Adrenal gland (tissue), 12 donors: ENCODE results near the gene PWWP2B. TPM values are rescaled to one million over a fixed set of nuclear protein-coding genes. Genes with fewer than 3 reads are reported as not detected.

Experiments used
- DNase-seq, 7 donors: peaks; one replicate each; pipeline ENCODE4 v3.0.0-alpha.2; 2019 to 2020
- H3K27ac ChIP-seq, 5 donors: fragments of 200-600 bp; sonication (generic) in 4 of 5; 1 replicate in 3 of 5; 2 replicates in 2 of 5; pipeline versions ENCODE4 v1.5.1 to v1.8.0; 2016 to 2020; ENCODE audit warnings: mild to moderate bottlenecking in 1 of 5
- H3K27me3 ChIP-seq: fragments of 200-600 bp; 2 replicates; pipeline ENCODE4 v1.8.0; 2021
- H3K36me3 ChIP-seq, 2 donors: fragments of 200-600 bp; replicated peaks in 1 of 2; 1 replicate in 1 of 2; 2 replicates in 1 of 2; pipeline versions ENCODE4 v1.5.1 to v1.8.0; 2018 to 2022
- H3K4me1 ChIP-seq, 2 donors: fragments of 200-600 bp; replicated peaks in 1 of 2; 1 replicate in 1 of 2; 2 replicates in 1 of 2; pipeline versions ENCODE4 v1.5.1 to v1.8.0; 2018 to 2021
- H3K4me3 ChIP-seq, 4 donors: fragments of 200-600 bp; sonication (generic) in 3 of 4; one replicate each; pipeline ENCODE4 v1.5.1; 2016 to 2018
- H3K9me3 ChIP-seq, 3 donors: fragments of 200-600 bp; sonication (generic) in 1 of 3; replicated peaks in 1 of 3; 1 replicate in 2 of 3; 2 replicates in 1 of 3; pipeline versions ENCODE4 v1.5.1 to v1.8.0; 2016 to 2021
- POLR2A ChIP-seq, 2 donors: fragments of 450-650 bp; IDR thresholded peaks; one replicate each; pipeline ENCODE4 v1.6.1; 2017; ENCODE audit warnings: antibody characterized with exemption in 2 of 2, mild to moderate bottlenecking in 2 of 2, moderate library complexity in 1 of 2
- WGBS, 4 donors: extraction: QIAGEN DNeasy Blood & Tissue Kit in 2 of 4; methylation state at CpG; one replicate each; pipeline versions ENCODE4 v1.1.5 to v1.1.7; 2013 to 2017; 5-methylcytosine and 5-hydroxymethylcytosine counted together
- intact Hi-C, 2 donors: fragments of 100-400 bp; cut with DNase I; formaldehyde crosslinking; loops; one replicate each; pipeline versions ENCODE4 v1.14.1 to v1.15.0; 2022 to 2023
- polyA plus RNA-seq, 3 donors: library from polyadenylated mRNA; stranded (reverse); fragments of 200-250 nt in 2 of 3; fragments of 350-450 nt in 1 of 3; fragmentation: Illumina TruSeq in 1 of 3; extraction: RNeasy Lipid Tissue Mini Kit (QIAGEN cat#74804) in 1 of 3; gene quantifications; one replicate each; pipeline ENCODE4 v1.2.3, GENCODE V29; 2013 to 2014
- total RNA-seq, 9 donors: library from RNA; depleted of rRNA in 4 of 9; stranded (reverse); fragments of >200 nt in 4 of 9; fragments of 120-200 nt in 1 of 9; fragmentation: NEBNext Ultra II Directional in 1 of 9; extraction: Animal tissue kit (Norgen Biotek cat#: 25700) in 1 of 9; gene quantifications; one replicate each; pipeline versions ENCODE4 v1.1.0 to v1.2.4, GENCODE V29; 2013 to 2023
- TF ChIP-seq, protein P1 (sequence below), 6 experiments: fragments of 450-650 bp in 4 of 6; fragments of 200-600 bp in 2 of 6; sonication (generic) in 1 of 6; IDR thresholded peaks; 1 replicate in 5 of 6; 2 replicates in 1 of 6; pipeline versions ENCODE4 v1.5.1 to v1.8.0; 2016 to 2021; ENCODE audit warnings: antibody characterized with exemption in 6 of 6, mild to moderate bottlenecking in 2 of 6, moderate library complexity in 1 of 6
- donor health status: healthy with polysubstance abuse.
- donor health status: Bipolar disorder and iron deficiency.
- donor health status: DM: yes; HTN: yes; CAD: no.
- donor health status: DM: no; HTN: no; CAD: no.
- donor health status: DM: no; HTN: no; CAD: no.
- donor health status: DM: yes; HTN: yes; CAD: no.

The PWWP2B gene
- total and polyA plus RNA-seq, 12 donors, result 3.4 to 75.3 (median 40.7) TPM

DNA sequence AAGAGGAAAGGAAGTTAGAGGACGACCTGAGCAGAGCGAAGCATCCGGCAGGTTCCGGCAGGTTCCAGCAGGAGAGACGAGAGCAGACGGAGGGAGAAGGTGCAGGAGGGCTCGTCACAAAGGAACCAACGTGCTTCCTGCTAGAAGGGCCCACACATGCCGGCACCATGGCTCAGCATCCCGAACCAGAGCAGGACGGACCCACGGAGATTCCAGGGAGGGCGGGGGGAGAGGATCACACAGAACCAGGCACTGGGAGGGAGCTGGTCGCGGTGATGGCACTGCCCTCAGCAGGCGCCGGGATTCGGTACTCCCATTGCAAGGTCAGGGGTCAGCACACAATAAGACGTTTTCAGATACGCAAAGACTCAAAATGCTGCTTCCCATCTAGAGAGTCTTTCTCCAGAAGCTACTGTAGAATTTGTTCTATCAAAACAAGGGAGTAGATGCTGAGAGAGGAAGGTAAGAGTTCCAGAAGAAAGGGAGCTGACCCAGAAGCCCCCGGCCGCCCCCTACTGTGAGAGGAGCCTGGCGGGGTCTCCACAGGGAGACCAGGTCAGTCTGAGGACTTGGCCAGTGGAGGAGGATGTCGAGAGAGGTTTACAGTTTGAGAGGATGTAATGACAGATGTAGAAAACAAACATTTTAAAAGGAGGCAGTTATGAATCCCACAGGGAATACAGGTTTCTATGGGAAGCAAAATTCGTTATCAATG, 23.6 kb upstream of the PWWP2B start:
- WGBS, 4 donors, result 75 to 90% (median 85%) methylated on average over 25 of the region's 25 CpGs
- intact Hi-C loops, result no loop called here
- DNase-seq, result peak in 1 of 7 donors; percentile 4
- no peak for TF ChIP-seq POLR2A (IDR thresholded peaks at IDR 0.05)
- Histone ChIP-seq H3K4me1 (no peaks in the 10 kb centered on the region), H3K36me3 (no peaks in the 10 kb centered on the region), H3K27ac (no peak overlapping the region), H3K9me3 (no peaks in the 10 kb centered on the region), H3K4me3 (no peak overlapping the region), H3K27me3 (no peaks in the 10 kb centered on the region)

GRCh38 chr10:132374176-132374575, 22.8 kb upstream of the PWWP2B start:
- H3K4me3 ChIP-seq, result no peak overlapping the region
- DNase-seq, result peak in 1 of 7 donors; percentile 3
- no peaks in the 10 kb centered on the region for H3K36me3 ChIP-seq
- H3K4me1 ChIP-seq, result no peaks in the 10 kb centered on the region
- 80 to 100% (median 93%) methylated on average over 1 to 8 of the region's 8 CpGs for WGBS, 4 donors
- no peaks in the 10 kb centered on the region for H3K27me3 ChIP-seq
- H3K27ac ChIP-seq, result no peak overlapping the region
- no peaks in the 10 kb centered on the region for H3K9me3 ChIP-seq
- intact Hi-C loops, result no loop called here
- no peak for TF ChIP-seq POLR2A (IDR thresholded peaks at IDR 0.05)
- TF ChIP-seq, protein P1, sequence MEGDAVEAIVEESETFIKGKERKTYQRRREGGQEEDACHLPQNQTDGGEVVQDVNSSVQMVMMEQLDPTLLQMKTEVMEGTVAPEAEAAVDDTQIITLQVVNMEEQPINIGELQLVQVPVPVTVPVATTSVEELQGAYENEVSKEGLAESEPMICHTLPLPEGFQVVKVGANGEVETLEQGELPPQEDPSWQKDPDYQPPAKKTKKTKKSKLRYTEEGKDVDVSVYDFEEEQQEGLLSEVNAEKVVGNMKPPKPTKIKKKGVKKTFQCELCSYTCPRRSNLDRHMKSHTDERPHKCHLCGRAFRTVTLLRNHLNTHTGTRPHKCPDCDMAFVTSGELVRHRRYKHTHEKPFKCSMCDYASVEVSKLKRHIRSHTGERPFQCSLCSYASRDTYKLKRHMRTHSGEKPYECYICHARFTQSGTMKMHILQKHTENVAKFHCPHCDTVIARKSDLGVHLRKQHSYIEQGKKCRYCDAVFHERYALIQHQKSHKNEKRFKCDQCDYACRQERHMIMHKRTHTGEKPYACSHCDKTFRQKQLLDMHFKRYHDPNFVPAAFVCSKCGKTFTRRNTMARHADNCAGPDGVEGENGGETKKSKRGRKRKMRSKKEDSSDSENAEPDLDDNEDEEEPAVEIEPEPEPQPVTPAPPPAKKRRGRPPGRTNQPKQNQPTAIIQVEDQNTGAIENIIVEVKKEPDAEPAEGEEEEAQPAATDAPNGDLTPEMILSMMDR (IDR thresholded peaks at IDR 0.05), result no peak

GRCh38 chr10:132374612-132375011, 22.4 kb upstream of the PWWP2B start:
- 78 to 93% (median 87%) methylated on average over 14 of the region's 14 CpGs for WGBS, 4 donors
- no peaks in the 10 kb centered on the region for H3K4me1 ChIP-seq
- no peaks in the 10 kb centered on the region for H3K27me3 ChIP-seq
- intact Hi-C loops, result no loop called here
- H3K9me3 ChIP-seq, result no peaks in the 10 kb centered on the region
- H3K27ac ChIP-seq, result no peak overlapping the region
- H3K4me3 ChIP-seq, result no peak overlapping the region
- H3K36me3 ChIP-seq, result no peaks in the 10 kb centered on the region
- no peak for TF ChIP-seq POLR2A (IDR thresholded peaks at IDR 0.05)
- TF ChIP-seq, protein P1 (IDR thresholded peaks at IDR 0.05), result no peak
- DNase-seq, result peak in 1 of 7 donors; percentile 11

DNA sequence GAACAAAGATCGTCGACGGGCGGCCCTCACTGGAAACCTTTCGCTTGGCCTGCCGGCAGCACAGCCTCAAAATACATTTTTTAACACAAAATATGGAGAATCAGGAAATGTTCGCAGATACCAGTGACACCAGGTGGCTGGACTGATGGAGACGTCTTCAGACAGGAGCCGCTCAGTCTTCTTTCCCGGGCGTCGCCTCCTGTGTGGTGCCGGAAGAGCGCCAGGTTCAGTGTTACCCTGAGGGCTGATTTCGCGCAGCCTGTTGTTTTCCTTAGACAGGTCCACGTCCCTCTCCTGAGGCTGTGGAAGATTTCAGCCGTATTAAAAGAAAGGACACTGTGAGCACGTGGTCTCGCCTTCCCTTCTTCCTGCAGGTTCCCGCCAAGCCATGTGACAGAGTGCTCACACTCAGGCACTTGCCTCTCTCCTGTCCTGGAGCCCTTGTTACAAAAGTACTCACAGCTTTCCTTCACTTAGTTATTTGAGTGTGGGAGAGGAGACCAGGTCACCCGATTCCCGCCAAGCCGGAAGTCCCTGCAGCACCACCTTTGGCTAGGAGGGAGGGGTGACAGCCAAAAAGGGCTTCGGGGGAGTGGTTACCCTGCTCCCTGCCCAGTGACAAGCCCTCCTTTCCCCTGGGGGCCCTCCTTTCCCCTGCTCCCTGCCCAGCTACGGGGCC, 21.7 kb upstream of the PWWP2B start:
- no peaks in the 10 kb centered on the region for H3K9me3 ChIP-seq
- no peak for TF ChIP-seq POLR2A (IDR thresholded peaks at IDR 0.05)
- TF ChIP-seq, protein P1 (IDR thresholded peaks at IDR 0.05), result no peak
- intact Hi-C loops, result no loop called here
- no peaks in the 10 kb centered on the region for H3K36me3 ChIP-seq
- H3K4me3 ChIP-seq, result no peak overlapping the region
- no peaks in the 10 kb centered on the region for H3K27me3 ChIP-seq
- H3K4me1 ChIP-seq, result no peaks in the 10 kb centered on the region
- DNase-seq, result peak in 1 of 7 donors; percentile 7
- no peak overlapping the region for H3K27ac ChIP-seq
- 84 to 91% (median 87%) methylated on average over 26 of the region's 26 CpGs for WGBS, 4 donors
